Osteoblast (primary cell): ENCODE results near the gene ASMTL. TPM values are rescaled to one million over a fixed set of nuclear protein-coding genes. Genes with fewer than 3 reads are reported as not detected.

Experiments
- DNase-seq: peaks from one replicate; pipeline ENCODE4 v3.0.0; 2011; ENCODE audit warnings: low spot score, mixed read lengths; ENCODE audit not compliant: insufficient read length; ENCODE audit errors: missing footprints
- H2AFZ ChIP-seq: 2 replicates; pipeline ENCODE4 v1.6.0; 2011; ENCODE audit warnings: mild to moderate bottlenecking, low read length
- H3K27ac ChIP-seq: 2 replicates; pipeline ENCODE4 v1.5.1; 2011; ENCODE audit warnings: mild to moderate bottlenecking, low read depth, low read length, moderate library complexity
- H3K27me3 ChIP-seq: 2 replicates; pipeline ENCODE4 v1.6.0; 2012; ENCODE audit warnings: mild to moderate bottlenecking, control low read depth, inconsistent platforms, low read length, moderate library complexity; ENCODE audit not compliant: insufficient read depth
- H3K36me3 ChIP-seq: 2 replicates; pipeline ENCODE4 v1.5.1; 2011; ENCODE audit warnings: mild to moderate bottlenecking, low read length, control low read depth, moderate library complexity; ENCODE audit not compliant: insufficient read depth
- H3K4me1 ChIP-seq: 2 replicates; pipeline ENCODE4 v1.5.1; 2011; ENCODE audit warnings: mild to moderate bottlenecking, low read length, control low read depth, moderate library complexity; ENCODE audit not compliant: insufficient read depth
- H3K4me2 ChIP-seq: 2 replicates; pipeline ENCODE4 v1.6.0; 2011; ENCODE audit warnings: mild to moderate bottlenecking, low read length; ENCODE audit not compliant: insufficient read depth
- H3K4me3 ChIP-seq: fragments of 200-600 bp; sonication (generic); 3 replicates; pipeline ENCODE4 v1.5.1; 2012; ENCODE audit warnings: mild to moderate bottlenecking, low read length, inconsistent platforms; ENCODE audit not compliant: insufficient read depth
- H3K79me2 ChIP-seq: 2 replicates; pipeline ENCODE4 v1.6.0; 2012; ENCODE audit warnings: mild to moderate bottlenecking, low read length, control low read depth, inconsistent platforms; ENCODE audit not compliant: insufficient read depth
- H3K9me3 ChIP-seq: 2 replicates; pipeline ENCODE4 v1.5.1; 2011; ENCODE audit warnings: low read depth, low read length, control low read depth
- H4K20me1 ChIP-seq: 2 replicates; pipeline ENCODE4 v1.6.0; 2012; ENCODE audit warnings: mild to moderate bottlenecking, low read length, control low read depth; ENCODE audit not compliant: insufficient read depth
- CTCF ChIP-seq: IDR thresholded peaks from 2 replicates; pipeline ENCODE4 v1.5.1; 2011; ENCODE audit warnings: mild to moderate bottlenecking, low read depth, low read length, moderate library complexity; ENCODE audit errors: extremely low read depth
- total RNA-seq: library from RNA; depleted of rRNA; stranded (reverse); fragments of >200 nt; gene quantifications from 2 replicates; pipeline ENCODE4 v1.2.3, GENCODE V29; 2012

ASMTL gene
- total RNA-seq, 1 donor: 24.6 TPM

- no peak overlapping the region for H2AFZ ChIP-seq
- no peaks in the 10 kb centered on the region for H3K79me2 ChIP-seq
- no peak for DNase-seq
- H3K4me3 ChIP-seq: no peak overlapping the region
- H3K36me3 ChIP-seq: no peaks in the 10 kb centered on the region
- H3K9me3 ChIP-seq: no peaks in the 10 kb centered on the region
- no peaks in the 10 kb centered on the region for H3K27me3 ChIP-seq
- no peak overlapping the region for H3K27ac ChIP-seq
- no peaks in the 10 kb centered on the region for H3K4me1 ChIP-seq
- H4K20me1 ChIP-seq: no peaks in the 10 kb centered on the region
- H3K4me2 ChIP-seq: no peak overlapping the region
- no peak for TF ChIP-seq CTCF
Observed at GRCh38 chrX:1361910-1362309, 90.8 kb downstream of the ASMTL start.

- H3K79me2 ChIP-seq: no peaks in the 10 kb centered on the region
- H3K36me3 ChIP-seq: no peaks in the 10 kb centered on the region
- no peak overlapping the region for H3K4me3 ChIP-seq
- H4K20me1 ChIP-seq: no peaks in the 10 kb centered on the region
- TF ChIP-seq CTCF: no peak
- no peak for DNase-seq
- no peak overlapping the region for H3K27ac ChIP-seq
- H3K4me2 ChIP-seq: no peak overlapping the region
- no peaks in the 10 kb centered on the region for H3K4me1 ChIP-seq
- no peaks in the 10 kb centered on the region for H3K9me3 ChIP-seq
- H3K27me3 ChIP-seq: no peaks in the 10 kb centered on the region
- no peak overlapping the region for H2AFZ ChIP-seq
Observed at GRCh38 chrX:1361275-1361674, 91.4 kb downstream of the ASMTL start.

GRCh38 chrX:1360171-1360570 is 92.5 kb downstream of the ASMTL start:
- H3K9me3 ChIP-seq: no peaks in the 10 kb centered on the region
- TF ChIP-seq CTCF: no peak
- DNase-seq: no peak
- no peak overlapping the region for H2AFZ ChIP-seq
- no peak overlapping the region for H3K4me3 ChIP-seq
- no peaks in the 10 kb centered on the region for H3K27me3 ChIP-seq
- H4K20me1 ChIP-seq: no peaks in the 10 kb centered on the region
- no peak overlapping the region for H3K4me2 ChIP-seq
- no peaks in the 10 kb centered on the region for H3K79me2 ChIP-seq
- H3K4me1 ChIP-seq: no peaks in the 10 kb centered on the region
- no peak overlapping the region for H3K27ac ChIP-seq
- H3K36me3 ChIP-seq: no peaks in the 10 kb centered on the region

- Histone ChIP-seq H4K20me1 (no peaks in the 10 kb centered on the region), H3K79me2 (no peaks in the 10 kb centered on the region), H3K27me3 (no peaks in the 10 kb centered on the region), H3K4me1 (no peaks in the 10 kb centered on the region), H2AFZ (no peak overlapping the region), H3K27ac (no peak overlapping the region), H3K4me3 (no peak overlapping the region), H3K36me3 (no peaks in the 10 kb centered on the region), H3K9me3 (no peaks in the 10 kb centered on the region), H3K4me2 (no peak overlapping the region)
- no peak for TF ChIP-seq CTCF
- no peak for DNase-seq
Observed at GRCh38 chrX:1359477-1359873, 93.2 kb downstream of the ASMTL start.
